ENCODE results near the gene WSB2. TPM values are rescaled to one million over a fixed set of nuclear protein-coding genes. Genes with fewer than 3 reads are reported as not detected.

The WSB2 gene
- polyA plus RNA-seq, 1 donor (not counting 4 experiments of a cell fraction or from before 2014, with no cell fraction given), result 84.0 TPM

DNA sequence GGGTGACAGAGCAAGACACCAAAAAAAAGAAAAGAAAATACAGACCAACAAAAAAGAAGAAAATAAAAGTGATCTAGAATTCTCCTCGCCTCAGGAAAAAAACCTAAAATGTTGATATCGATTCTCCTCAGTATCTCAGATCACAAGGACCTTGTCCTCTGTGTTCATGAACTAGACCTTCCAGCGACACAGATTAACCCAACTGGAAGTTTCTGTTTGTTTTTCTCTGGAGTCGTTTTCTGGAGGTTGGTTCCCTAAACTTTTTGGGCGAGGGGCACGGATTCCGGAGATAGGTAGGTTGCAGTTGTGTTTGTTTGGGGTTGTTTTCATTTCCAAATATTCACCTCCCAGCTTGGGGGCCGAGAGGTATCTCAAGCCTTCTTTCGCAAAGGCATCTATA lies 45.0 kb downstream of the WSB2 start:
- Histone ChIP-seq H3K4me1 (ENCODE audit: control insufficient read depth, extremely low read depth, insufficient read depth, low read length) (peaks cover 15% of the 10 kb centered on the region), H3K27ac (ENCODE audit: control insufficient read depth, insufficient read depth, low read length) (no peak overlapping the region), H3K79me2 (ENCODE audit: control insufficient read depth, insufficient read depth, low read length) (peaks cover 18% of the 10 kb centered on the region), H3K36me3 (ENCODE audit: control insufficient read depth in 2 of 2, extremely low read depth in 1 of 2, insufficient read depth in 2 of 2, low read length in 2 of 2) (peaks cover 3 to 5% of the 10 kb centered on the region in 2 experiments), H3K4me2 (ENCODE audit: control insufficient read depth, extremely low read depth, insufficient read depth, low read depth, low read length) (peak overlapping the region; percentile 93), H3K4me3 (ENCODE audit: control insufficient read depth in 2 of 3, extremely low read depth in 1 of 3, insufficient read depth in 2 of 3, low read depth in 1 of 3, low read length in 3 of 3) (peak overlapping the region in 2 of 3 experiments; percentile 14 to 87), H2AFZ (ENCODE audit: control insufficient read depth, low read length) (peak overlapping the region; percentile 79), H3K9me1 (ENCODE audit: control insufficient read depth, extremely low read depth, insufficient read depth, low read length) (no peaks in the 10 kb centered on the region), H3K9ac (ENCODE audit: control insufficient read depth, extremely low read depth, insufficient read depth, low read length) (peak overlapping the region; percentile 89), H4K20me1 (ENCODE audit: control insufficient read depth, extremely low read depth, insufficient read depth, low read length) (no peaks in the 10 kb centered on the region), H3K9me3 (ENCODE audit: control insufficient read depth, low read depth, low read length) (no peaks in the 10 kb centered on the region), H3K27me3 (ENCODE audit: control insufficient read depth, extremely low read depth, insufficient read depth, low read length) (no peaks in the 10 kb centered on the region)
- TF ChIP-seq, protein P1, sequence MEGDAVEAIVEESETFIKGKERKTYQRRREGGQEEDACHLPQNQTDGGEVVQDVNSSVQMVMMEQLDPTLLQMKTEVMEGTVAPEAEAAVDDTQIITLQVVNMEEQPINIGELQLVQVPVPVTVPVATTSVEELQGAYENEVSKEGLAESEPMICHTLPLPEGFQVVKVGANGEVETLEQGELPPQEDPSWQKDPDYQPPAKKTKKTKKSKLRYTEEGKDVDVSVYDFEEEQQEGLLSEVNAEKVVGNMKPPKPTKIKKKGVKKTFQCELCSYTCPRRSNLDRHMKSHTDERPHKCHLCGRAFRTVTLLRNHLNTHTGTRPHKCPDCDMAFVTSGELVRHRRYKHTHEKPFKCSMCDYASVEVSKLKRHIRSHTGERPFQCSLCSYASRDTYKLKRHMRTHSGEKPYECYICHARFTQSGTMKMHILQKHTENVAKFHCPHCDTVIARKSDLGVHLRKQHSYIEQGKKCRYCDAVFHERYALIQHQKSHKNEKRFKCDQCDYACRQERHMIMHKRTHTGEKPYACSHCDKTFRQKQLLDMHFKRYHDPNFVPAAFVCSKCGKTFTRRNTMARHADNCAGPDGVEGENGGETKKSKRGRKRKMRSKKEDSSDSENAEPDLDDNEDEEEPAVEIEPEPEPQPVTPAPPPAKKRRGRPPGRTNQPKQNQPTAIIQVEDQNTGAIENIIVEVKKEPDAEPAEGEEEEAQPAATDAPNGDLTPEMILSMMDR (optimal IDR thresholded peaks at IDR 0.05 in 1 of 3, IDR thresholded peaks at IDR 0.05 in 1 of 3, conservative IDR thresholded peaks at IDR 0.05 in 1 of 3; ENCODE audit: extremely low read depth in 1 of 3, insufficient read depth in 2 of 3, low read length in 3 of 3), result no peak
- TF ChIP-seq EZH2 (IDR thresholded peaks at IDR 0.05; ENCODE audit: low read length), result no peak
- FAIRE-seq (no peak), DNase-seq (ENCODE audit: low read depth, low spot score) (no peak)
- dilution Hi-C loops (cut with MboI; ENCODE audit: extremely low pct_ligation_motif_present, low sequenced_read_pairs), result no loop called here

DNA sequence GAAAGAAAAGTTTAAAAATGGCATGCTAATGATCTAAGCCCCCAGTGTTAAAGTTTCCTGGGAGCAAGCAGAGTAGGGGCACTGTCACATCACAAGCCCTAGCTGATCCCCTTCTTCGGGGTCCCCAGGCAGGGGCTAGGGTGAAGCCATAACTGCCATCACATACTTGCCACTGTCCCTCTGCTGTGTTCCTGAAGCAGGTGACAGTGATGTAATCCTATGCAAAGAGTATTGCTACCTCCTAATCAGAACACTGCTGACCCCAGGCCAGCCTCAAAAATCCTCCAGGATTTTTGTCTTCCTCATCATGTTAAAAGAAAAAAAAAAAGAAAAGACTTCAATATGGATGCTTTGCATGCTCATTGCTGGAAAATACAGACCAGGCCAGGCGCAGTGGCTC lies 45.7 kb downstream of the WSB2 start:
- DNase-seq (ENCODE audit: low read depth, low spot score) (no peak), FAIRE-seq (no peak)
- Histone ChIP-seq H3K79me2 (ENCODE audit: control insufficient read depth, insufficient read depth, low read length) (peaks cover 18% of the 10 kb centered on the region), H3K27ac (ENCODE audit: control insufficient read depth, insufficient read depth, low read length) (no peak overlapping the region), H3K27me3 (ENCODE audit: control insufficient read depth, extremely low read depth, insufficient read depth, low read length) (no peaks in the 10 kb centered on the region), H3K9me1 (ENCODE audit: control insufficient read depth, extremely low read depth, insufficient read depth, low read length) (no peaks in the 10 kb centered on the region), H2AFZ (ENCODE audit: control insufficient read depth, low read length) (no peak overlapping the region), H3K4me1 (ENCODE audit: control insufficient read depth, extremely low read depth, insufficient read depth, low read length) (peaks cover 15% of the 10 kb centered on the region), H3K4me3 (ENCODE audit: control insufficient read depth in 2 of 3, extremely low read depth in 1 of 3, insufficient read depth in 2 of 3, low read depth in 1 of 3, low read length in 3 of 3) (no peak overlapping the region), H3K9me3 (ENCODE audit: control insufficient read depth, low read depth, low read length) (no peaks in the 10 kb centered on the region), H3K4me2 (ENCODE audit: control insufficient read depth, extremely low read depth, insufficient read depth, low read depth, low read length) (no peak overlapping the region), H3K36me3 (ENCODE audit: control insufficient read depth in 2 of 2, extremely low read depth in 1 of 2, insufficient read depth in 2 of 2, low read length in 2 of 2) (peaks cover 3 to 5% of the 10 kb centered on the region in 2 experiments), H4K20me1 (ENCODE audit: control insufficient read depth, extremely low read depth, insufficient read depth, low read length) (no peaks in the 10 kb centered on the region), H3K9ac (ENCODE audit: control insufficient read depth, extremely low read depth, insufficient read depth, low read length) (no peak overlapping the region)
- dilution Hi-C loops (cut with MboI; ENCODE audit: extremely low pct_ligation_motif_present, low sequenced_read_pairs), result no loop called here
- no peak for TF ChIP-seq EZH2 (IDR thresholded peaks at IDR 0.05; ENCODE audit: low read length)
- TF ChIP-seq, protein P1 (optimal IDR thresholded peaks at IDR 0.05 in 1 of 3, IDR thresholded peaks at IDR 0.05 in 1 of 3, conservative IDR thresholded peaks at IDR 0.05 in 1 of 3; ENCODE audit: extremely low read depth in 1 of 3, insufficient read depth in 2 of 3, low read length in 3 of 3), result no peak
